CD4-positive, CD25-positive, alpha-beta regulatory T cell (primary cell): Measurements from ENCODE around the gene UBE2B. TPM values are rescaled to one million over a fixed set of nuclear protein-coding genes. Genes with fewer than 3 reads are reported as not detected.
"Not testable (repeated sequence)": the region's sequence is repeated elsewhere in the genome, so short reads cannot be mapped to it uniquely, and the experiment has no call there.

ENCODE experiments used
- ATAC-seq, 2 donors: fragments of 150-1000 bp; cut with Tn5 transposase; one replicate each; pipeline ENCODE4 v1.10.0; 2021; ENCODE audit warnings: low read depth in 2 of 2, moderate number of reproducible peaks in 2 of 2, moderate library complexity in 1 of 2
- DNase-seq, 3 donors: peaks; one replicate each; pipeline versions ENCODE4 v3.0.0 to v3.0.0-alpha.2; 2012 to 2022; ENCODE audit warnings: mixed read lengths in 1 of 3
- H3K27ac ChIP-seq: one replicate; pipeline ENCODE4 v1.7.0; 2013; ENCODE audit warnings: mild to moderate bottlenecking, low read length; ENCODE audit not compliant: insufficient read depth, poor library complexity, severe bottlenecking
- H3K27me3 ChIP-seq: one replicate; pipeline ENCODE4 v1.7.0; 2013; ENCODE audit warnings: low read length; ENCODE audit not compliant: control insufficient read depth, insufficient read depth
- H3K36me3 ChIP-seq: one replicate; pipeline ENCODE4 v1.7.0; 2013; ENCODE audit warnings: mild to moderate bottlenecking, low read length, moderate library complexity; ENCODE audit not compliant: control insufficient read depth, insufficient read depth
- H3K4me1 ChIP-seq: 2 replicates; pipeline ENCODE4 v1.7.0; 2013; ENCODE audit warnings: mild to moderate bottlenecking, low read length; ENCODE audit not compliant: insufficient read depth, control insufficient read depth, poor library complexity, severe bottlenecking
- H3K4me3 ChIP-seq: one replicate; pipeline ENCODE4 v1.7.0; 2013; ENCODE audit warnings: low read depth, mild to moderate bottlenecking, low read length, moderate library complexity
- H3K9me3 ChIP-seq, 2 experiments: 1 replicate in 1 of 2; 2 replicates in 1 of 2; pipeline ENCODE4 v1.7.0; 2013; ENCODE audit warnings: low read length in 2 of 2, mild to moderate bottlenecking in 1 of 2, moderate library complexity in 1 of 2; ENCODE audit not compliant: control insufficient read depth in 2 of 2
- H3K27ac Mint-ChIP-seq, 3 donors: one replicate each; pipeline ENCODE4 v1.8.0; 2020 to 2022; ENCODE audit warnings: mild to moderate bottlenecking in 3 of 3, mixed read lengths in 3 of 3, moderate library complexity in 2 of 3
- H3K27me3 Mint-ChIP-seq: one replicate; pipeline ENCODE4 v1.8.0; 2022; ENCODE audit warnings: mild to moderate bottlenecking, mixed read lengths
- H3K36me3 Mint-ChIP-seq: one replicate; pipeline ENCODE4 v1.8.0; 2020; ENCODE audit warnings: mixed read lengths
- H3K4me1 Mint-ChIP-seq, 4 donors: one replicate each; pipeline ENCODE4 v1.8.0; 2020 to 2022; ENCODE audit warnings: mixed read lengths in 4 of 4, mild to moderate bottlenecking in 1 of 4
- H3K4me3 Mint-ChIP-seq, 4 donors: one replicate each; pipeline ENCODE4 v1.8.0; 2020 to 2022; ENCODE audit warnings: mild to moderate bottlenecking in 4 of 4, mixed read lengths in 4 of 4, moderate library complexity in 3 of 4
- H3K9me3 Mint-ChIP-seq, 7 donors: one replicate each; pipeline ENCODE4 v1.8.0; 2020 to 2022; ENCODE audit warnings: mixed read lengths in 7 of 7, mild to moderate bottlenecking in 3 of 7, moderate library complexity in 2 of 7
- polyA plus RNA-seq, 4 donors: library from polyadenylated mRNA; unstranded; fragments of 300-500 nt; fragmentation: Illumina TruSeq; gene quantifications; one replicate each; pipeline ENCODE4 v1.2.3, GENCODE V29; 2021
- total RNA-seq: library from RNA; stranded (reverse); gene quantifications from one replicate; pipeline ENCODE4 v1.2.3, GENCODE V29; 2022

Gene UBE2B
- total and polyA plus RNA-seq, 5 donors from 2014 or later: 84.5 to 142 (median 97.0) TPM

DNA sequence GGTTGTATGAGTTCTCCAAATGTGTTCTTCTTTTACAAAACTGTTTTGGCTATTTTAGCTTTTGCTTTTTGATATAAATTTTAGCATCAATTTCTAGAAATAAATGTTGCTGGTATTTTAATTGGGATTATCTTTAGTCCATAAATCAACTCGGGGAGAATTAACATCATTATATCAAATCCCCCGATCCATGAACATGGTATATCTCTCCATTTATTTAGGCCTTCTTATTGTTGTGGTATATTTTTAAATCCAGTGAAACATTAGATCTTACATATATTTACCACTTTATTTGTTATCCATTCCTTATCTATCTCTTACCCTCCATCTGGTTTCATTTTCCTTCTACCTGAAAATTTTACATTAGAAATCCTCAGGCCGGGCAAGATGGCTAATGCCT is 47.6 kb downstream of the UBE2B start:
- Mint-ChIP-seq H3K4me1 (no peaks in the 10 kb centered on the region), H3K27me3 (peaks cover 4% of the 10 kb centered on the region), H3K4me3 (no peak overlapping the region), H3K9me3 (no peaks in the 10 kb centered on the region), H3K36me3 (no peaks in the 10 kb centered on the region), H3K27ac (no peak overlapping the region)
- Histone ChIP-seq H3K4me3 (no peak overlapping the region), H3K27ac (no peak overlapping the region), H3K9me3 (no peaks in the 10 kb centered on the region), H3K4me1 (no peaks in the 10 kb centered on the region), H3K36me3 (no peaks in the 10 kb centered on the region), H3K27me3 (no peaks in the 10 kb centered on the region)
- ATAC-seq (no peak), DNase-seq (no peak)

DNA sequence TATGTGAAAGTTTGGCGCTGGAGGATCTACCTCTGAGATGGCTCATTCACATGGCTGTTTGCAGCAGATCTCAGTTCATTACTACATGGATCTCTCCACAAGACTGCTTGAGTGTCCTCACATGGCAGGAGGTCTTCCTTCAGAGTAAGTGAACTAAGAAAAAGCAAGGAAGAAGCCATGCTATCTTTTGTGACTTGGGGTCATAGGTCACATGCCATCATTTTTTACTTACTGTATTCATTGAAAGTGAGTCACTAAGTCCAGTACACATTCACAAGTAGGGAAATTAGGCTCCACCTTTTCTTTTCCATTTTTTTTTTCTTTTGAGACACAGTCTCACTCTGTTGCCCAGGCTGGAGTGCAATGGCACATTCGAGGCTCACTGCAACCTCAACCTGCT is 49.0 kb downstream of the UBE2B start:
- DNase-seq: no peak
- Mint-ChIP-seq H3K9me3 (no peaks in the 10 kb centered on the region), H3K36me3 (no peaks in the 10 kb centered on the region), H3K27ac (no peak overlapping the region), H3K27me3 (peaks cover 4% of the 10 kb centered on the region), H3K4me3 (no peak overlapping the region), H3K4me1 (no peaks in the 10 kb centered on the region)
- Histone ChIP-seq H3K27ac (no peak overlapping the region), H3K9me3 (no peaks in the 10 kb centered on the region), H3K4me1 (no peaks in the 10 kb centered on the region), H3K27me3 (no peaks in the 10 kb centered on the region), H3K4me3 (no peak overlapping the region), H3K36me3 (no peaks in the 10 kb centered on the region)
- no peak for ATAC-seq

DNA sequence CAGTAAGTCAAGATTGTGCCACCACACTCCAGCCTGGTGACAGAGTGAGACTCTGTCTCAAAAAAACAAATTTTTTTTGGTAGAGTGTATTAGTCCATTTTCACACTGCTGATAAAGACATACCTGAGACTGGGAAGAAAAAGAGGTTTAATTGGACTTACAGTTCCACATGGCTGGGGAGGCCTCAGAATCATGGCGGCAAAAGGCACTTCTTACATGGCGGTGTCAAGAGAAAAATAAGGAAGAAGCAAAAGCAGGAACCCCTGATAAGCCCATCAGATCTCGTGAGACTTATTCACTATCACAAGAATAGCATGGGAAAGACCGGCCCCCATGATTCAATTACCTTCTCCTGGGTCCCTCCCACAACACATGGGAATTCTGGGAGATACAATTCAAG is 49.7 kb downstream of the UBE2B start:
- not testable (repeated sequence) for H3K27ac Mint-ChIP-seq, H3K4me3 Mint-ChIP-seq, H3K27ac ChIP-seq, H3K4me1 ChIP-seq, H3K36me3 ChIP-seq, H3K36me3 Mint-ChIP-seq, H3K4me1 Mint-ChIP-seq, DNase-seq, H3K4me3 ChIP-seq, H3K9me3 Mint-ChIP-seq, ATAC-seq, H3K27me3 ChIP-seq, H3K9me3 ChIP-seq, H3K27me3 Mint-ChIP-seq

DNA sequence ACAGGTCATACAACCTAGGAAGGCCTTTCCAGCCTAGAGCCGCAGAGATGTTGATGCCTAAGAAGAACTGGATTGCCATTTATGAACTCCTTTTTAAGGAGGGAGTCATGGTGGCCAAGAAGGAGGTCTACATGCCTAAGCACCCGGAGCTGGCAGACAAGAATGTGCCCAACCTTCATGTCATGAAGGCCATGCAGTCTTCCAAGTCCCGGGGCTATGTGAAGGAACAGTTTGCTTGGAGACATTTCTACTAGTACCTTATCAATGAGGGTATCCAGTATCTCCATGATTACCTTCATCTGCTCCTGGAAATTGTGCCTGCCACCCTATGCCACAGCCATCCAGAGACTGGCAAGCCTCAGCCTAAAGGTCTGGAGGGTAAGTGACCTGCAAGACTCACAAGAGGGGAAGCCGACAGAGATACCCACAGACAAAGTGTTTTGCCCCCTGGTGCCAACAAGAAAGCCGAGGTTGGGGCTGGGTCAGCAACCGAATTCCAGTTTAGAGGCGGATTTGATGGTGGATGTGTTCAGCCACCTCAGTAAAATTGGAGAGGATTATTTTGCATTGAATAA is 51.5 kb downstream of the UBE2B start:
- H3K27ac ChIP-seq: no peak overlapping the region
- Mint-ChIP-seq H3K4me1 (no peaks in the 10 kb centered on the region), H3K9me3 (no peaks in the 10 kb centered on the region), H3K27me3 (peaks cover 15% of the 10 kb centered on the region), H3K4me3 (no peak overlapping the region), H3K27ac (no peak overlapping the region), H3K36me3 (no peaks in the 10 kb centered on the region)
- H3K4me3 ChIP-seq: no peak overlapping the region
- peaks cover 2% of the 10 kb centered on the region for H3K27me3 ChIP-seq
- H3K36me3 ChIP-seq: no peaks in the 10 kb centered on the region
- H3K4me1 ChIP-seq: no peaks in the 10 kb centered on the region
- DNase-seq (no peak), ATAC-seq (no peak)
- no peaks in the 10 kb centered on the region for H3K9me3 ChIP-seq

DNA sequence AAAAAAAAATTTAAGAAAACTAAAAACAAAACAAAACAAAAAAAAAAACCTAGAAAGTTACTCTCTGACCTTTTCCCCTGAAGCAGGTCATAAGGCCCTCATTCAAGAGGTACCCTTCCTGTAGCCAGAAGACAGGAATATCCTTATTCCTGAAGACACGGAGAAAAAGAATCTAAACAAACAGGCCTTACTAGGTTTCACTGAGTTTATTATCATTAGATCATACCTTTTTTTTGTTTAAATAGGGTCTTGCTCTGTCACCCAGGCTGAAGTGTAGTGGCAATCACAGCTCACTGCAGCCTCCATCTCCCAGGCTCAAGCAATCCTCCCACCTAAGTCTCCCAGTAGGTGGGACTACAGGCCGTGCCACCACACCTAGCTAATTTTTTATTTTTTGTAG is 52.0 kb downstream of the UBE2B start:
- no peak for DNase-seq
- H3K36me3 Mint-ChIP-seq: no peaks in the 10 kb centered on the region
- H3K27ac Mint-ChIP-seq: no peak overlapping the region
- no peaks in the 10 kb centered on the region for H3K9me3 ChIP-seq
- no peaks in the 10 kb centered on the region for H3K4me1 Mint-ChIP-seq
- H3K27ac ChIP-seq: no peak overlapping the region
- no peaks in the 10 kb centered on the region for H3K36me3 ChIP-seq
- no peak overlapping the region for H3K4me3 ChIP-seq
- H3K9me3 Mint-ChIP-seq: no peaks in the 10 kb centered on the region
- ATAC-seq: no peak
- peaks cover 15% of the 10 kb centered on the region for H3K27me3 Mint-ChIP-seq
- peaks cover 2% of the 10 kb centered on the region for H3K27me3 ChIP-seq
- no peak overlapping the region for H3K4me3 Mint-ChIP-seq
- no peaks in the 10 kb centered on the region for H3K4me1 ChIP-seq

DNA sequence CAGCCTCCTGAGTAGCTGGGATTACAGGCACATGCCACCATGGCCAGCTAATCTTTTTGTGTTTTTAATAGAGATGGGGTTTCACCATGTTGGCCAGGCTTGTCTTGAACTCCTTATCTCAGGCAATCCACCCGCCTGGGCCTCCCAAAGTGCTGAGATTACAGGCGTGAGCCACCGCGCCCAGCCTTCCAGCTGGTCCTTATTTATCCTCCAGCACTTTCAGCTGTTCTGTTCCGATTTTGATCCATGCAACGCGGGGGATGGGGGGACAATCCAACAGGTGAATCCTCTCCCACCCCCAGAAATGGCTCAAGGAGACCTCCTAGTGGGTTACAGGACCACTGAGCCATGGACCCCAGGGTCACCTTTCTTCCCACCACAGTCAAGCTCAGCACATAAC is 55.0 kb downstream of the UBE2B start:
- H3K27me3 Mint-ChIP-seq: peaks cover 23% of the 10 kb centered on the region
- Histone ChIP-seq H3K36me3 (no peaks in the 10 kb centered on the region), H3K4me1 (no peaks in the 10 kb centered on the region), H3K4me3 (no peak overlapping the region), H3K9me3 (no peaks in the 10 kb centered on the region), H3K27ac (no peak overlapping the region), H3K27me3 (peaks cover 6% of the 10 kb centered on the region)
- H3K4me1 Mint-ChIP-seq: no peaks in the 10 kb centered on the region
- ATAC-seq: no peak
- no peak overlapping the region for H3K27ac Mint-ChIP-seq
- DNase-seq: no peak
- H3K9me3 Mint-ChIP-seq: no peaks in the 10 kb centered on the region
- H3K4me3 Mint-ChIP-seq: no peak overlapping the region
- H3K36me3 Mint-ChIP-seq: no peaks in the 10 kb centered on the region

DNA sequence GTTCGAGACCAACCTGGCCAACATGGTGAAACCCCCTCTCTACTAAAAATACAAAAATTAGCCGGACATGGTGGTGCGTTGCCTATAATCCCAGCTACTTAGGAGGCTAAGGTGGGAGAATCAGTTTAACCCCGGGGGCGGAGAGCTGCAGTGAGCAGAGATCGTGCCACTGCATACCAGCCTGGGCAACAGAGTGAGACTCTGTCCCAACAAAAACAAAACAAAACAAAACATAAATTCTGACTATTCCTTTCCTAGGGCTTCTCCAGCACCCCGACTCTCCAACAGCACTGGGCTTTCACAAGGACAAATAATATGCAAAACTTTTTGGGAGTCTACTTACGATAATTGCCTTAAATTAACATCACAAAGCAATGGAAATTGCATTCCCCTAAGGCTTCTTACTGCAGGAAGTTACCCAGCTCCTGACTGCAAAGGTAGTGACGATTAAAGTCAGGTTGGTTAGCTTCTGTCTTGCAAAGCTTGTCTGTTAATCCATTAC is 56.2 kb downstream of the UBE2B start:
- H3K36me3 ChIP-seq: no peaks in the 10 kb centered on the region
- H3K27me3 Mint-ChIP-seq: peaks cover 19% of the 10 kb centered on the region
- H3K4me1 Mint-ChIP-seq: no peaks in the 10 kb centered on the region
- H3K9me3 ChIP-seq: no peaks in the 10 kb centered on the region
- no peak for ATAC-seq
- no peak overlapping the region for H3K4me3 Mint-ChIP-seq
- H3K27ac Mint-ChIP-seq: no peak overlapping the region
- H3K9me3 Mint-ChIP-seq: no peaks in the 10 kb centered on the region
- H3K27ac ChIP-seq: no peak overlapping the region
- H3K4me1 ChIP-seq: no peaks in the 10 kb centered on the region
- H3K4me3 ChIP-seq: no peak overlapping the region
- no peaks in the 10 kb centered on the region for H3K36me3 Mint-ChIP-seq
- H3K27me3 ChIP-seq: peaks cover 6% of the 10 kb centered on the region
- DNase-seq: no peak

DNA sequence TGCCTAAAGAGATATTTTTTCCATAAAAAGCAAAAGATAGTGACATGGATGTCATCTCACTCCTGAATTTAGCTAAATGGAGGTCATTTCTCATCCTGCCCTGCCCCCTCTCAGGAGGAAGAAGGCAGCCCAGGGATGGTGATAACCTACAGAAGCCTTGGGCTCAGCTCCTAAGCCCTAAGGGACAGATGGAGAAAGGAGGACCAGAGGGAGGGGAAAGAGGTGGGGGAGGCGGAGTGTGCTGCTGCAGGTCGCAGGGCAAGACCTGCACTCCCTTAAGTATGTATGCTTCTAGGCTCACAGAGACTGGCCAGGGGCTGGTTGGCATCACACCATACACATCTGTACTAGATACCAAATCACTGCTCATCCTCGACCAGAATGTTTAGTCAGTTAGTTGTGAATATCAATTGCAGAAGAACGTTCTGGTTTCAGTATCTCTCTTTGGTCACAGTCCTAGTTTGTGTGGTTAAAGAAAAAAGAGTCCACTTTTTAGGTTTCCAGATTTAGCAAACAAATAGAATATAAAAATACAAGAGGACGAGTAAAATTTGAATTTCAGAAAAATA is 58.7 kb downstream of the UBE2B start:
- Mint-ChIP-seq H3K4me3 (no peak overlapping the region), H3K4me1 (peaks cover 0 to 6% (median 2%) of the 10 kb centered on the region in 4 donors), H3K36me3 (no peaks in the 10 kb centered on the region), H3K27ac (no peak overlapping the region), H3K9me3 (no peaks in the 10 kb centered on the region), H3K27me3 (peaks cover 19% of the 10 kb centered on the region)
- no peaks in the 10 kb centered on the region for H3K4me1 ChIP-seq
- H3K9me3 ChIP-seq: no peaks in the 10 kb centered on the region
- no peak for DNase-seq
- H3K36me3 ChIP-seq: no peaks in the 10 kb centered on the region
- no peak for ATAC-seq
- peaks cover 6% of the 10 kb centered on the region for H3K27me3 ChIP-seq
- no peak overlapping the region for H3K4me3 ChIP-seq
- H3K27ac ChIP-seq: no peak overlapping the region
